ENCODE measurements around the gene TMEM150B.

Gene TMEM150B

DNA sequence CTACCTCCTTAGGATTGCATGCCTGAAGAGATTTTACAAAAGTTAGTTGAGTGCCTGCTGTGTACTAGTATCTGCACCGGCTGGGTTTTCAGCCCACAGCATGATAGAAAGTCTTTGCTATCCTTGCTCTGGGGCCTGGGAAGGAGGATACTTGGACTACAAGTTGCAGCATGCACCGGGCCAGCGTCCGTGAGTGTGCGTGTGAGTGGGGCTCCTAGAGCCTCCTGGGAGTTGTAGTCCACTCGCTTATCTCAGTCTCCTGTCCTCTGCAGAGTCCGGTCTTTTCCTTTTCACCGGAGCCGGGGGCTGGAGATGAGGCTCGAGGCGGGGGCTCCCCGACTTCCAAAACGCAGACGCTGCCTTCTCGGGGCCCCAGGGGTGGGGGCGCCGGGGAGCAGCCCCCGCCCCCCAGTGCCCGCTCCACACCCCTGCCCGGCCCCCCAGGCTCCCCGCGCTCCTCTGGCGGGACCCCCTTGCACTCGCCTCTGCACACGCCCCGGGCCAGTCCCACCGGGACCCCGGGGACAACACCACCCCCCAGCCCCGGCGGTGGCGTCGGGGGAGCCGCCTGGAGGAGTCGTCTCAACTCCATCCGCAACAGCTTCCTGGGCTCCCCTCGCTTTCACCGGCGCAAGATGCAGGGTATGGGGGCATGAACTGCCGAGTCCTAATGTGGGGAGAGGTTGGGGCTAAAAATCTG is 20.7 kb downstream of the TMEM150B start:
- no peak for DNase-seq

DNA sequence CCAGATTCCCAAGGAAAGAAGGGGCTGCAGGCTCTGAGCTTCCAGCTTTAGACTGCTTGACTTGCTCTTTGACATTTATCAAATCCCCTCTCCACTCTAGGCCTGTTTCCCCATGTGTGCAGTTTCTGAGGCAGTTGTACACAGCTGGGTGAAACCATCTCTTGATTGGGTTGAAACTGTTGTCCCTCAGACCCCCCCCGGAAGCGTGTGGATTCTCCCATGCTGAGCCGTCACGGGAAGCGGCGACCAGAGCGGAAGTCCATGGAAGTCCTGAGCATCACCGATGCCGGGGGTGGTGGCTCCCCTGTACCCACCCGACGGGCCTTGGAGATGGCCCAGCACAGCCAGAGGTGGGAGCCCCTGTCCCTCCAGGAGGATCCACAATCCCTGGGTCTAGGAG is 21.7 kb downstream of the TMEM150B start:
- DNase-seq: no peak

DNA sequence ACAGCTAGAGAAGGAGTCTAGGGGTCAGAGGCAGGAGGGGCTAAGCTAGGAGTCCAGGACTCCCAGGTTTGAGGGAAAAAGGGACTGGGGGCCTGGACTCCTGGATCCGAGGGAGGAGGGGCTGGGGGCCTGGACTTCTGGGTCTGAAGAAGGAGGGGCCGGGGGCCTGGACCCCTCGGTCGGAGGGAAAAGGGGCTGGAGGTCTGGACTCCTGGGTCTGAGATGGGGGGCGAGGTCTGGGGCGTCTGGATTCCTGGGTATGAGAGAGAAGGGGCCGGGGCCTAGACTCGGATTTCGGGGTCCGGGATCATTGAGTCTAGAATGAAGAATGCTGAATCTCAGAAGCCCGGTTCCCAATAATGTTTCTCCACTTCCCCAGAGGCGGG is 22.8 kb downstream of the TMEM150B start:
- DNase-seq: no peak

DNA sequence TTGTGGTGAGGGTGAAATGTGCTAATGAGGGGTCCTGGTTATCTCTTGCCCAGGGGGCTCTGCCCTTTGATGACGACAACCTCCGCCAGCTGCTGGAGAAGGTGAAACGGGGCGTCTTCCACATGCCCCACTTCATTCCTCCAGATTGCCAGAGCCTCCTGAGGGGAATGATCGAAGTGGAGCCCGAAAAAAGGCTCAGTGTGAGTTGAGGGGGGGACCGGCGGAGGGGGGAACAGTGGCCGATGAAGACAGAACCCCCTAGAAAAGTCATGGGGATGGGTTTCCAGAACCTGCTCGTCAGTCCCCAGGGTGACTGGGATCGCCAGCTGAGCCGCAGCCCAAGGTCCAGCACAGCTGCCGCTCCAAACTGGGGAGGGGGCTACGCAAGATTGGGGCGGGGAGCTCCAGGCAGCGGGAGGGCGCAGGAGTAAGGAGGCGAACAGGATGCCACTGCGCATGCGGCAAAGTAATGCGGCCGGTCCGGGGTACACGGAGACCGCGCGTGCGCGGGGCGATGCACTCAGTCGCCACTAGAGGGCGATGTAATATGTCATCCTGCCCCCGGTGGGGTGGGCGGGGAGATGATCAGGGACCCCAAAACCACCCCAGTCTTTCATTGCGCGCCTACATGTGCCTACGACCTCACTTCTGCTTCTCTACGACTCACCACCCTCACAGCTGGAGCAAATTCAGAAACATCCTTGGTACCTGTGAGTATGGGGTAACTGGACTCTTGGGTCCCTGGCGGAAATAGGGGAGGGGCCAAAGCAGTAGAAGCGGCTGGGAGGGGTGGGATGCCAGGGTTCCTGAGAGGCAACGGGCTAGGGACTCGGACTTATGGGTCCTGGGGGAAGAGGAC is 23.5 kb downstream of the TMEM150B start:
- peak; percentile 91 for DNase-seq

DNA sequence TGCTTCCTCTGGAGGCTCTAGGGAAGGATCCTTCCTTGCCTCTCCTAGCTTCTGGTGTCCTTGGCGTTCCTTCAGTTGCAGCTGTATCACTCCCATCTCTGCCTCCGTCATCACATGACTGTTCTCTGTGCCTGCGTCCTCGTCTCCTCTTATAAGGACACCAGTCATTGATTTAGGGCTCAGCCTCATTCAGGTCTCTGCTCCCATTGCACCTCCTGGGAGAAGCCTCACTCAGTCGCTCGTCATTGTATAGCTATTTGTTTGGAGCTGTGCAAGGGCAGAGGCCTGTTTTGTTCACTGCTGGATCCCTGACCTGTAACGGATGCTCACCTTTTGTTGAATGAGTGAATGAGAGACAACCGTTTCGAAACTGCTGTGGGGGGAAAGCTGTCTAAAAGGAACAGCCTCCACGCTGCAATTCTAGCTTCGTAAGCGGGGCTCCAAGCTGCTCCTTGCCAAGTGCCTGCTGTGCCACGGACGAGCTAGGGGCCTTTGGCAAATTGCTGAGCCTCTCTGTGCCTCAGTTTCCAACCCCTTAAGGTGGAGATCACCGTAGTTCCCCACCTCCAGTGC is 24.2 kb downstream of the TMEM150B start:
- no peak for DNase-seq

DNA sequence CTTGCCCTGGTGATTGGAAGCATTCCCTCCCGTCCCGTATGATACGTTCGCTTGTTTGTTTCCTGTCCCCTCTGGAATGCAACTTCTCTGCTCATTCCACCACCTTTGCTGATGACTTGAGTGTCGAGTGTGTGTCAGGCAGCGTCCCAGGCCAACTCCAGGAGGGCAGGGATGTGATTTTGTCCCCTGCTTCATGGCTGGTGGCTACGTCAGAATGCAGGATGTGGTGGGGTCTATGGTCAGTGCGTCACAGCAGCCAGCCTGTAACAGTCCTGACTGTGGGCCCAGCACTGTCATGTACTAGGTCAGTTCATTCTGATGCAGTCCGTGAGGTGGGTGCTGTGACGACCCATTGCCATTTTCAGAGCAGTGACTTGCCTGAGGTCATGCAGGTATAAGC is 25.1 kb downstream of the TMEM150B start:
- no peak for DNase-seq

DNA sequence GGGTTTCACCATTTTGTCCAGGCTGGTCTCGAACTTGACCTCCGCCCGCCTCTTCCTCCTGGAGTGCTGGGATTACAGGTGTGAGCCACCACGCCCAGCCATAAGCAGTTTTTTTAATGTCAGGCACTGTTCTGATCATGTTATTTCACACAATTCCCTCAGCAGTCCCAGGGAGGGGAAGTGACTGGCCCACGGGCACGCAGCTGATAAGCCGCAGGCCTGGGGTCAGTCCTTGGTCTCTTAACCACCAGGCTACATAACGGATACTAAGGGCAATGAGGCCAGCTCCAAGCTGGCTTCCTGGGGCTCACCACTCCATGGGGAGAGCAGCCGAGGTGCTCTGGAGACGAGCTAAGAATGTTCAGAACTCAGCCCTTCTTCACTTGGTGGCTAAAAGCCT is 27.9 kb downstream of the TMEM150B start:
- DNase-seq: no peak

DNA sequence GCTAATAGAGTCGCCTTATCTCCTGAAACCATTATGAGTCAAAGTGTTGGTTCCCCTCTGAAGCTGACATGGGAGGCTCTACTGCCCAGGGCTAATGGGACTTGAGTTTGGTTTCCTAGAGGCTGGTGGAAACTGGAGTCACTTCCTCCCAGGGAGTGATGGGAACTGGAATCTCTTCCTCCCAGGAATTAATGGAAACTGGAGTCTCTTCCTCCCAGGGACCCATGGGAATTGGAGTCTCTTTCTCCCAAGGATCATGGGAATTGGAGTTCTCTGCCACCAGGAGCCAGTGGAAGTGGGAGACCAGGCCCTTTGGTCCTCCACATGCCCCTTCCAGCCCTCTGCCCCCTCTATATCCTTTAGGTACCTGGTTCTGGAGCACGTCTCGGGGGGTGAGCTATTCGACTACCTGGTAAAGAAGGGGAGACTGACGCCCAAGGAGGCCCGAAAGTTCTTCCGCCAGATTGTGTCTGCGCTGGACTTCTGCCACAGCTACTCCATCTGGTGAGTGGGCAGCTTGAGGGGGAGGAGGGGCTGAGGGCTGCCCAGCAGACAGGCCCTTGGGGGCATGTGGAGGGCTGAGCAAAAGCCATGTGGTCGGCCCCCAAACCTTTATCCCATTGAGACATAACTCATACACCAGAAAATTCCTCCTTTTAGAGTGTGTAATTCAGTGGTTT is 35.9 kb downstream of the TMEM150B start:
- no peak for DNase-seq

DNA sequence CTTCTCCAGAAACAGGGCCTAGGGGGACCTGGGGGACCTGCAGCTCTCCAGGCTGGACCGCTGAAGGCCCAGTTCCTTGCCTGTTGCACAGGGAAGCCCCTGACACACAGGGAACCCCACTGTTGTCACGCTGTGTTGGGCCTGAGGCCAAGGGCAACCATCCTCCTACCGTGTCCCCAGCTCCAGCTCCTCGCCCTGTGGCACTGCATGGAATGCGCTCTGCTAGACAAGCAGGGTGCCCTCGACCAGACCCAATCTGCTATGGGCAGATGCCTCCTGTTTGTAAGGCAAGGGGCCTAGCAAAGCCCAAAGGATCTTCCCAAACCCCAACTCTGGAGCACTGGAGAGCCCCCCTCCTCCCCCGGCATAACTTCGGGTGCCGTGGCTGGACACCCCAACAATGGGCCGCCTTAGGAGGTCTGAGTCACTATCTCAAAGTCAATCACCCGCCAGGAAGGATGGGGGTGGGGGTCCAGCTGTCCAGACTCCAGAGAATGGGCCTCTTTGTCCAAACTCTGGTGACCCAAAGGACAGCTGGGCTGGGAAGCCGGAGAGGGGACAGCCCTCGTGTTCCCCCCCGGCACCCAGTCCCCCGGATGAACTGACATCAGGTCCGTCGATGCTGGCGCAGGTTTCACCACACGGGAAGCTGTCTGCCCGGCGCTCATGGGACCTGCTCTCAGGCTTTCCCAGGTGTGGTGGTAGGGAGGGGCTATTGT is 37.6 kb downstream of the TMEM150B start:
- DNase-seq: no peak

DNA sequence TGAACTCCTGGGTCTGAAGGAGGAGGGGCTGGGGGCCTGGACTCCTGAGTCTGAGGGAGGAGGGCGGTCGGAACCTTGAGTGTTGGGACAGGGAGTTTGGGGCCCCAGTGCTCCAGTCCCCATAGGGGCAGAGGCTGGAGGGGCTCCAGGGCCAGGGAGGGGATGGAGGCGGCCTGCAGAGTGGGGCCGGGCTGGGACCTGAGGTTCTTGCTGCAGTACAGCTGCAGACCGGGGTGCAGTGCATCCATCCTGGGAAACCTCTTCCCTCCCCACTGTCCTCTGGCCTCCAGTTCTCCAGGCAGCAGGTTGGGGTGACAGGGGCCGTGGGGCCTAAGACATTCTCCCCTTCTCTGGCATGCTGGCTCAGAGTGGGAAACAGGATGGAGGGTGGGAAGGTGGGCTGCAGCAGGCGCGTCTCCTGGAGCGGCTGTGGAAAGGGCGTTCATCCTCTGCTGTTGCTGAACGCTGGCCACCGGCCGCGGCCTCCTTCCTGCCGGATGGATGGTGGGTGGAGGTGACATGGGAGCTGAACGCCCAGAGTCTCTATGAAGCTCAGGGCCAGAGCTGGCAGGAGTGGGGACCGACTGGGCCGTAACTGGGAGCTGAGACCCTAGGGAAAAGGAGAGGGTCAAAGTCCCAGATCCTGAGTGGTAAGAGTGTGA is 39.8 kb downstream of the TMEM150B start:
- DNase-seq: no peak

DNA sequence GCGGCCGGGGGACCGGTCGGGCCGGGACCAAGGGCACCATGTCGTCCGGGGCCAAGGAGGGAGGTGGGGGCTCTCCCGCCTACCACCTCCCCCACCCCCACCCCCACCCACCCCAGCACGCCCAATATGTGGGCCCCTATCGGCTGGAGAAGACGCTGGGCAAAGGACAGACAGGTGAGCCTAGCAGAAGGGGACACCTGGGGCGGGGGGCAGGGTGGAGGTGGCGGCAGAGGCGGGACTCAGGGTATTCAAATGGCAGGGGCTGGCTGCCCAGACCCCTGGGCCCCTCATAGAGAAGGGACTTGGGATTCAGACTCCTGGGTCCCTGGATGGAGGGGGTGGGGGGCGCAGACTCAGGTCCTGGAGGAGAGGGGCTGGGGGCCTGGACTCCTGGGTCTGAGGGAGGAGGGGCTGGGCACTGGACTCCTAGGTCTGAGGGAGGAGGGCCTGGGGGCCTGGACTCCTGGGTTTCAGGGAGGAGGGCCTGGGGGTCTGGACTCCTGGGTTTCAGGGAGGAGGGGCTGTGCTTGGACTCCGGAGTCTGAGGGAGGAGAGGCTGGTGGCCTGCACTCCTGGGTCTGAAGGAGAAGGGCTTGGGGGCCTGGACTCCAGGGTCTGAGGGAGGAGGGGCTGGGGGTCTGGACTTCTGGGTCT is 40.6 kb downstream of the TMEM150B start:
- no peak for DNase-seq

DNA sequence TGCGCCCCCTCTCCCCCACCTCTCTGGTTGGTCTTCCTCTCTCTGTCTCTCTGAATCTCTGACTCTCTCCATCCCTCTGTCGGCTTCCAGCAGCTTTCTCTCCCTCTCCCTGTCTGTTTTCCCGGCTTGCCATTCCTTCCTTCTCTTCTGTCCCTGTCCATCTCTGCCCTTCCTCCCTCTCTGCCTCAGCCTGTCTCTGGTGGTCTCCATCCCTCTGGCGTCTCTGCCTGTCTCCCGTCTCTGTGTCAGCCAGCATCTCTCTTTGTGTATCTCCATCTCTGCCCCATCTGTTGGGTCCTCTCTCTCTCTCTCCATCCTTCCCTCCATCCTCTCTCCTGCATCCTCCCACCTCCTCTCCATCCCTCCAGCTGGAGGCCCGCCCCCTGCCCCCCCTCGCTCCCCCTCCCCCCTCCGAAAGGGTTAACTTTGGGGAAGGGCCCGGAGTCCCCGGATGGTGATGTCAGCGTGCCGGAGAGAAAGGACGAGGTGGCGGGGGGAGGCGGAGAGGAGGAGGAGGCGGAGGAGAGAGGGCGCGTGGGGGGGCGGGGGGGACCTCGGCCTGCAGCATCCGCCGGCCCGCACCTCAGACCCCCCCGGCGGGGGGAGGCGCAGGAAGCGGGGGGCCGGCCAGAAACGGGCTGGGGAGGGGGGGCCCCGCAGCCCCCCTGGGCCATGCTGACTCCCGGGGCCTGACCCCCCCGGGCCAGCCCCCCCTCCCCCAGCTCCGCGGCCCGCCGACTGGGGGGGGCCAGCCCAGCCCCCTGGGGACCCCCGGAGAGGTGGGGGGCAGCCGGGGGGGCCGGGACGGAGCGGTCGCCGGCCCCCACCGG is 41.4 kb downstream of the TMEM150B start, which contains the start of gene BRSK1:
Gene BRSK1 (plus strand): TSS at position 450 of the 830 bp plus-strand sequence. CDS start 446 bp downstream, outside the sequence.
- DNase-seq: peak; percentile 70

DNA sequence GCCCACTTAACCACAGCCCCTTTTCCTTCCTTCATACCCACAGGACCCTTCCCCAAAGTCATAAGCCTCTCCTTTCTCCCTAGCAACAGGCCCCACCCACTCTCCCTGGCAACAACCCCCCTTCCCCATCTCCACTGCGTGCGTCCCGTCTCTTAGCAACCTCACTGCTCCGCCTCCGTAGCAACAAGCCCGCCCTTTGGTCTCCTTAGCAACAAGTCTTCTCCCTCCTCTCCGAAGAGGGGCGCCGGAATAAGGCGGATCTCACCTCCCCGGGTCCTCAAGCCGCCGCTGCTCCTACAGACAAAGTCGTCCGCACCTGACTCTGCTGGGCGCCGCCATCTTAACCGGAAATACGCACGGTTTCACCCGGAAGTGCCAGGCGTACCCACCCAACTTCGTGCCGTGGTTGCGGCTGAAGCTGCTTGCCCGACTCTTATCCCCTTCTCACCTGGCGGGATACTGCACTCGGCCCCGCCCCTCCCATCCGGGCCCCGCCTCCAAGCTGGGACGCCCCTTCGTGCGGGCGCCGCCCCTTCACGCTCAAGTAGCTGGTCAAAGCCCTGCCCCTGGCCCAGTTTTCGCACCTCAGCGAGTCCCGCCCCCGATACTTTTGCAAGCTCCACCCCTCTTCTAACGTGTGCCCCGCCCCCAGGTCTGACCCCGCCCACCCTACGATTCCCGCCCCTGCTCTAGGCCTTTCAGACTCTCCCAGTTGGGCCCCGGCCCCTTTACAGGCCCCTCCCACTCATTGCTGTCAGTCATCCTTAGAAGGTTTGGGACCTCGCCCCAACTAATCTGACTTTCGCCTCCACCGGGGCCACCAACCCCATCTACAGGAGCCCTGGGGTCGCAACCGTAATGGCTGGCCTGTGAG is 45.1 kb downstream of the TMEM150B start, which contains the start of gene HSPBP1:
Gene HSPBP1 (minus strand): TSS at position 341 of the 874 bp plus-strand sequence. CDS start 502 bp downstream, outside the sequence.
- DNase-seq: peak; percentile 98

DNA sequence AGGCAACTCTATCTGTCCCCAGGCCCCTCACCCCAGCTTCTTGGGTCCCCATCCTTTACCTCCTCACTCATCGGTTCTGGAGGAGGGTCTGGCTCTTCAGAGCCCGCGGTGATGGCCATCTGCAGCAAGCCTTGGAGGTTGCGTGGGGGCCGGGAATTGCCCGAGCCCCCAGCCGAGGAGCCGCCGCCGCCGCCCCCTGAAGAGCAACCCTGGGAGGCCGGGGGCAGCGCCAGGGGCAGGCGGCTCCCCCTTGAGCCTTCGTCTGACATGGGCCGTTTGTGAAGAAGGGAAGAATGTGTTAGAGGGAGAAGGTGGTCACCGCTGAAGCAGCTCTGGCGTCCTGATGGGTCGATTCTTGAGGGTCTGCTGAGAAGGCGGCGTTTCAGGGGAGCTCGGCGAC is 45.8 kb downstream of the TMEM150B start:
- DNase-seq: no peak

DNA sequence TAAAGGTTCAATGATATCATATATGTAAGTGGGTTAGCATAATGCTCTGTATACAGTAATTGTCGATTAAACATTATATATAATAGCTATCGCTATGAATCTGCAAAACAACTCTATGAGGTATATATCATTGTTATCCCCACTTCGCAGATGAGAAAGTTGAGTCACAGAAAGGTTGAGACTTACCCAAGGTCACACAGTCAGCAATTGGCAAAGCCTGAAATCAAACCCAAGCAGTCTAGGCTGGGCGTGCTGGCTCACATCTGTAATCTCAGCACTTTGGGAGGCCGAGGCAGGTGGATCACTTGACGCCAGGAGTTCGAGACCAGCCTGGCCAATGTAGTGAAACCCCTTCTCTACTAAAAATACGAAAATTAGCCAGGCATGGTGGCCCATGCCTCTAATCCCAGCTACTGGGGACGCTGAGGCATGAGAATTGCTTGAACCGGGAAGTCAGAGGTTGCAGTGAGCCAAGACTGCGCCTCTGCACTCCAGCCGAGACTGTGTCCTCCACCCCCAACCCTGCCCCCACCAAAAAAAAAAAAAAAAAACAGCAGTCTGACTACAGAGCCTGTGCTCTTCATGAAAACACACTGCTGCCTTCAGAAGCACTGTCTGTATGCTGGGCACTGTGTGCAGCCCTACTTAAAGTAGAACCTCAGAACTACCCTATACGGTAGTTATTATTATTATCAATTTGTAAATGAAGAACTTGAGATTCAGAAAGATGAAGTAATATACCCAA is 46.6 kb downstream of the TMEM150B start:
- no peak for DNase-seq

DNA sequence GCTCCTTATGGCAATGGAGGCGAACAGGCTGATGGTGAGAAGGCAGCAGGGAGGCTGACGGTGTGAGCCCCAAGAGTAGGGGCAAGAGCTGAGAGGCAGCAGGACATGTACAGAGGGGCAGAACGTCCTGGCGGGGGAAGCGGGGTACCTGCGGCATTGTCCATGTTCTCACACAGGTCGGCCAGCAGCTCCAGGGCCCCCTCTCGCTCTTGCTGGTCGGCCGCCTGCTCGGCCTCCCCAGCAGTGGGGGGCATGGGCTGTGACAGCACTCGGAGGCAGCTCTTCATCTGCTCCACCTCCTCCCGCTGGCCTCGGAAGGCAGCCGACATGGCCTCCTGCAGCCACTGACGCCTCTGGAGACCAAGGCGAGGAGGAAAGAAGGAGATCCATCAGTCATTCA is 47.6 kb downstream of the TMEM150B start:
- no peak for DNase-seq

DNA sequence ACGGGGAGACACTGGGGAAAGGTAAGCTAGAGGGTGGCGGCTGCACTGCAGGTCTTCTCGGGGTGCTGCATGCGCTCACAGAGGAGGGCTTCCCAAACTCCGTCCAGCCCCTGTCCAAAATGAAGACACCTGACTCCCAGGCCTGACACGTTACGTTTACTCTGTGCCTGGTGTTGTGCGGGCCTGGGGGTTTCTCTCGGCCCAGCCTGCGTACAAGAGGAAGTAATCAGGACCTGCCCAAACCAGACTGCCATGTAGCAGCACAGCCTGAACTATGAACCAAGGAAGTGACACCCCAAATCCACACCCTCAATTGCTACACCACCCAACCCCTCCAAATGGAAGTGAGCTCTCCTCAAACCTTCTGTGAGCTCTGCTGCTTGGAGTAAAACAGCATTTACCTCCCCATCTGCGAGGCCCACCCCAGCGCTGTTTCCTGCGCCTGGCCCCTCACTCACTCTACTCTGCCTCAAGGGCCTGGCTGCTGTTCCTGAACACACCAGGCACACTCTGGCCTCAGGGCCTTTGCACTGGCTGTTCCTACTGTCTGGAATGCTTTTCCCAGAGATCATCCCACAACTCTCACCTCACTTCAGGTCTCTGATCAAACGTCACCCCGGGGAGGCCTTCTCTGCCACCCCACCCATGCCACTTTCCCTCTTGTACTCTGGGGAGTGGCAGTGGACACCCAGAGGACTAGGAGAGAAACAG is 48.3 kb downstream of the TMEM150B start:
- DNase-seq: peak; percentile 47
